Neuronal stem cell (in vitro differentiated cells): ENCODE results near the gene PRDM11.

Experiments used
- DNase-seq: peaks from one replicate; pipeline ENCODE4 v3.0.0-alpha.2; 2013; ENCODE audit warnings: low spot score
- H2AFZ ChIP-seq: one replicate; pipeline ENCODE4 v1.6.1; 2013; ENCODE audit warnings: mild to moderate bottlenecking, low read length, inconsistent platforms
- H2AK5ac ChIP-seq: 2 replicates; pipeline ENCODE4 v1.6.1; 2013; ENCODE audit warnings: low read depth, mild to moderate bottlenecking, inconsistent platforms, low read length, moderate library complexity, mixed read lengths
- H2BK120ac ChIP-seq: 2 replicates; pipeline ENCODE4 v1.6.1; 2013; ENCODE audit warnings: low read depth, mild to moderate bottlenecking, inconsistent platforms, low read length, moderate library complexity, mixed read lengths
- H2BK12ac ChIP-seq: one replicate; pipeline ENCODE4 v1.6.1; 2013; ENCODE audit warnings: low read length, inconsistent platforms
- H2BK15ac ChIP-seq: 2 replicates; pipeline ENCODE4 v1.6.1; 2013; ENCODE audit warnings: mild to moderate bottlenecking, low read length, inconsistent platforms, mixed read lengths
- H2BK5ac ChIP-seq: one replicate; pipeline ENCODE4 v1.6.1; 2013; ENCODE audit warnings: inconsistent platforms, mild to moderate bottlenecking, low read length, moderate library complexity
- H3K14ac ChIP-seq: one replicate; pipeline ENCODE4 v1.6.1; 2013; ENCODE audit warnings: low read length, inconsistent platforms
- H3K18ac ChIP-seq: 2 replicates; pipeline ENCODE4 v1.6.1; 2013; ENCODE audit warnings: low read length, inconsistent platforms
- H3K23ac ChIP-seq: 2 replicates; pipeline ENCODE4 v1.6.1; 2013; ENCODE audit warnings: low read depth, mild to moderate bottlenecking, mixed read lengths, low read length, inconsistent platforms; ENCODE audit not compliant: poor library complexity
- H3K27ac ChIP-seq: replicated peaks from 3 replicates; pipeline ENCODE4 v1.5.1; 2013; ENCODE audit warnings: low read length, inconsistent platforms
- H3K27me3 ChIP-seq, 3 experiments: 2 replicates each; pipeline ENCODE4 v1.6.1; 2013; ENCODE audit warnings: low read length in 3 of 3, mild to moderate bottlenecking in 2 of 3, inconsistent platforms in 1 of 3, low read depth in 1 of 3, mixed read lengths in 1 of 3, moderate library complexity in 1 of 3; ENCODE audit not compliant: control insufficient read depth in 3 of 3, insufficient read depth in 3 of 3
- H3K36me3 ChIP-seq, 2 donors: replicated peaks in 1 of 2; 2 replicates each; pipeline ENCODE4 v1.6.1; 2013; ENCODE audit warnings: low read length in 2 of 2; ENCODE audit not compliant: control insufficient read depth in 2 of 2, insufficient read depth in 2 of 2
- H3K4ac ChIP-seq: 2 replicates; pipeline ENCODE4 v1.6.1; 2013; ENCODE audit warnings: inconsistent platforms, mild to moderate bottlenecking, low read length, moderate library complexity
- H3K4me1 ChIP-seq, 2 donors: 1 replicate in 1 of 2; 2 replicates in 1 of 2; pipeline ENCODE4 v1.6.1; 2013; ENCODE audit warnings: low read length in 2 of 2, low read depth in 1 of 2; ENCODE audit not compliant: control insufficient read depth in 2 of 2, insufficient read depth in 1 of 2
- H3K4me2 ChIP-seq: one replicate; pipeline ENCODE4 v1.6.1; 2013; ENCODE audit warnings: mild to moderate bottlenecking, low read length, inconsistent platforms; ENCODE audit not compliant: insufficient read depth, poor library complexity, severe bottlenecking
- H3K4me3 ChIP-seq, 2 donors: 2 replicates each; pipeline ENCODE4 v1.5.1; 2013; ENCODE audit warnings: low read length in 2 of 2, mild to moderate bottlenecking in 2 of 2, inconsistent platforms in 1 of 2, moderate library complexity in 1 of 2
- H3K79me1 ChIP-seq: one replicate; pipeline ENCODE4 v1.6.1; 2013; ENCODE audit warnings: low read depth, mild to moderate bottlenecking, inconsistent platforms, low read length, moderate library complexity
- H3K9ac ChIP-seq: one replicate; pipeline ENCODE4 v1.6.1; 2013; ENCODE audit warnings: mild to moderate bottlenecking, low read depth, low read length, inconsistent platforms; ENCODE audit not compliant: poor library complexity
- H3K9me3 ChIP-seq, 2 donors: replicated peaks in 1 of 2; 2 replicates each; pipeline versions ENCODE3 to v1.6.1; 2013; ENCODE audit warnings: low read length in 2 of 2, mild to moderate bottlenecking in 2 of 2, inconsistent platforms in 1 of 2, low read depth in 1 of 2, mixed read lengths in 1 of 2, moderate library complexity in 1 of 2; ENCODE audit not compliant: control insufficient read depth in 2 of 2, insufficient read depth in 1 of 2
- H4K8ac ChIP-seq: one replicate; pipeline ENCODE4 v1.6.1; 2013; ENCODE audit warnings: low read depth, mild to moderate bottlenecking, inconsistent platforms, low read length, moderate library complexity
- H4K91ac ChIP-seq: one replicate; pipeline ENCODE4 v1.6.1; 2013; ENCODE audit warnings: low read length, low read depth, mild to moderate bottlenecking, inconsistent platforms; ENCODE audit not compliant: poor library complexity
- WGBS, 2 donors: extraction: QIAGEN DNeasy Blood & Tissue Kit; methylation state at CpG; one replicate each; pipeline ENCODE4 v1.1.7; 2013; ENCODE audit warnings: missing lambda C conversion rate in 2 of 2, mixed read lengths in 1 of 2; ENCODE audit not compliant: insufficient read length in 2 of 2, insufficient replicate concordance in 1 of 2; ENCODE audit errors: extremely low coverage in 2 of 2; 5-methylcytosine and 5-hydroxymethylcytosine counted together

The PRDM11 gene

DNA sequence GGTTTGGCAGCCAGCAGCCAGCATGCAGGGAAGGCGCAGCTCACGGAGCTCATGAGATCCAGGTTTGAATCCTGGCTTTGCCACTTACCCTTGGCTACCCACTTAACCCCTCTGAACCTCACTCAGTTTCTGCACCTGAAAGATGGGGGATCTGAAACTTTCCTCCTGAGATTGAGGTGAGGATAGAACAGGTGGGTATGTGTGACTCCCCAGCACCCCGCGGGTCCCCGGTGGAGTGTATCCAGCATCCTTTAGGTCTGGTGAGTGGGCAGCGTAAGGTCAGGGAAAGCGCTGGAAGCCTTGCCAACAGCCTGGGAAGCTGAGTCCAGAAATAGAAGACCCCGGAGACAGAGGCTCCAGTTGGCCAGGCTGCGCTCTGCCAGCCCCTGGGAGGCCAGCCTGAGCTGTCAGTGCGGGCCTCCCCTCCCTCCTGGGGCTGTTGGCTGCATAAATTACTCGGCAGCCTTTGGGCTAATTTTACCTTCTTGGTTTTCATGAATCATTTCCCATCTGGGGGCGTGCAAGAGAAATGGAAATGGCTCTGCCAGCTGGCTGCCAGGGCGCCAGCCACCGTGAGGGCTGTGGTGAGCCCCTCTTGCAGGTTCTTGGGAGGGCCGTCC, 17.6 kb downstream of the PRDM11 start:
- Histone ChIP-seq H2AK5ac (no peak overlapping the region), H3K36me3 (no peaks in the 10 kb centered on the region), H3K9ac (no peak overlapping the region), H3K9me3 (no peaks in the 10 kb centered on the region), H3K14ac (no peak overlapping the region), H3K4ac (no peak overlapping the region), H3K79me1 (peaks cover 5% of the 10 kb centered on the region), H2BK15ac (no peak overlapping the region), H3K23ac (no peak overlapping the region), H2BK12ac (no peak overlapping the region), H2BK5ac (no peak overlapping the region), H2AFZ (no peak overlapping the region), H3K27ac (no peak overlapping the region), H3K4me1 (peaks cover 0 to 2% of the 10 kb centered on the region in 2 donors), H4K91ac (no peak overlapping the region), H2BK120ac (no peak overlapping the region), H4K8ac (no peak overlapping the region), H3K27me3 (no peaks in the 10 kb centered on the region), H3K4me3 (no peak overlapping the region), H3K18ac (peak overlapping the region; percentile 21), H3K4me2 (no peak overlapping the region)
- no CpG with 5 or more reads among the region's 15 CpGs for WGBS, 2 donors
- DNase-seq: no peak

DNA sequence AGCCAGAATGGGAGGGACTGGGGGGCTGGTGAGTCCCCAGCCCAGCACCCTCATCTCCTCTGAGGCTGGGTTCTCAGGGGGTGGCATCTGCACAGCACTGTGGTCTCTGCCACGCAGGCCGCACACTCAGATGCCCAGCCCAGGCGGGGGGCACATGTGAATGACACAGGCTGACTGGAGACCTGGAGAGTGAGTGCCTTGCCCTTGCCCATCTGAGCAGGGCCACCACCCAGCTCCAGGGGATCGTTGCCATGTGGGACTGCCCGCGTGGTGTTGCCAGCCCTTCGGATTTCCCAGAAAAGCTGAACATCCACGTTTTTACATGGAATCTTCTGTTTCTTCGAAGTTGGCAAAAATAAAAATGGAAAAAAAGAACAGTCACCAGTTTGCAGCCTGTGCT, 18.9 kb downstream of the PRDM11 start:
- H3K4me1 ChIP-seq: peaks cover 0 to 2% of the 10 kb centered on the region in 2 donors
- H2BK15ac ChIP-seq: no peak overlapping the region
- no peak overlapping the region for H4K8ac ChIP-seq
- no peak overlapping the region for H2AFZ ChIP-seq
- H2BK120ac ChIP-seq: no peak overlapping the region
- H3K27ac ChIP-seq: no peak overlapping the region
- H3K23ac ChIP-seq: no peak overlapping the region
- no peaks in the 10 kb centered on the region for H3K9me3 ChIP-seq
- no CpG with 5 or more reads among the region's 9 CpGs for WGBS, 2 donors
- no peak for DNase-seq
- H3K9ac ChIP-seq: no peak overlapping the region
- H4K91ac ChIP-seq: no peak overlapping the region
- no peak overlapping the region for H3K4ac ChIP-seq
- no peak overlapping the region for H3K18ac ChIP-seq
- no peak overlapping the region for H2BK5ac ChIP-seq
- no peak overlapping the region for H2AK5ac ChIP-seq
- H3K14ac ChIP-seq: no peak overlapping the region
- peaks cover 5% of the 10 kb centered on the region for H3K79me1 ChIP-seq
- no peak overlapping the region for H3K4me2 ChIP-seq
- no peak overlapping the region for H3K4me3 ChIP-seq
- H3K36me3 ChIP-seq: no peaks in the 10 kb centered on the region
- H2BK12ac ChIP-seq: no peak overlapping the region
- H3K27me3 ChIP-seq: no peaks in the 10 kb centered on the region

DNA sequence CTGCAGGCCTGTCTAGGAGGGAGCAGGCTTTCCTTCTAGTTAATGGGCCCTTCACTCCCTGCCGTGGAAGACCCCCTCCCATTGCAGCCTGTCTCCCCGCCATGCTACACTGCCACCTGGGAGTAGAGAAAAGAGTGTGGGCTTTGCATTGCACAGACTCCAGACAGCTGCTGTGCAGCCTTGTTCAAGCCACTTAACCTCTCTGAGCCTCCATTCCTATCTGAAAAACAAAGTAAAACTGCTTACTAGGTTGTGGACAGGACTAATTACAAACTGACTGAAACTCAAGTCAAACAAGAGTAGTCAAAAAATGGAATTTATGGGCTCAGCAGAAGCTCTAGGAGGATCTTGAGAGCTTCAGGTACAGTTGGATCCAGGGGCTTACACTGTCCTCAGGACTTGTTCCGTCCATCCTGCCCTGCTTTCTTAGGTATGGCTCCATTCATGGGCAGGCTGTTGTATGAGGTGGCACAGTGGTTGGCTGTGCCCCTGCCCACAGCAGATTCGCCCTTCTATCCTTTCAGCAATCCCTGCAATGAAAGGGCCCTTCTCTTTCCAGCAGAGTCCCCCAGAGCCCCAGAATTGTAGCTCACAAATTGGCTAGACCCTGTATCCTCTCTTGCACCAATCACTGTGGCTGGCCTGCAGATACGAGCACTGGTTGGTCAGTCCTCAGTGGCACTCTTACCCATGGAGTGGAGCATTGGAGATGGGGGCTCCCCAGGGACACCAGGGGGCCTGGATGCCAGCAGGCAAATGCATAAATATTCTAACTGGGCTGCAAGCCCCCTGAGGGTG, 19.6 kb downstream of the PRDM11 start:
- WGBS, 2 donors: no CpG with 5 or more reads among the region's 5 CpGs
- Histone ChIP-seq H3K14ac (no peak overlapping the region), H3K36me3 (no peaks in the 10 kb centered on the region), H3K4me1 (peaks cover 0 to 2% of the 10 kb centered on the region in 2 donors), H2BK12ac (no peak overlapping the region), H2BK5ac (no peak overlapping the region), H3K27me3 (no peaks in the 10 kb centered on the region), H2BK120ac (no peak overlapping the region), H3K18ac (no peak overlapping the region), H3K79me1 (peaks cover 5% of the 10 kb centered on the region), H2AFZ (no peak overlapping the region), H2AK5ac (no peak overlapping the region), H3K9ac (no peak overlapping the region), H4K8ac (no peak overlapping the region), H3K4me2 (no peak overlapping the region), H3K4me3 (no peak overlapping the region), H2BK15ac (no peak overlapping the region), H3K9me3 (no peaks in the 10 kb centered on the region), H3K27ac (no peak overlapping the region), H3K4ac (no peak overlapping the region), H3K23ac (no peak overlapping the region), H4K91ac (no peak overlapping the region)
- no peak for DNase-seq

GRCh38 chr11:45166604-45166897, 20.1 kb downstream of the PRDM11 start:
- H2BK15ac ChIP-seq: no peak overlapping the region
- H3K36me3 ChIP-seq: no peaks in the 10 kb centered on the region
- H2AFZ ChIP-seq: no peak overlapping the region
- H3K9ac ChIP-seq: no peak overlapping the region
- H2AK5ac ChIP-seq: no peak overlapping the region
- H3K27me3 ChIP-seq: no peaks in the 10 kb centered on the region
- no CpG with 5 or more reads among the region's 4 CpGs for WGBS, 2 donors
- no peak overlapping the region for H3K4me2 ChIP-seq
- H3K18ac ChIP-seq: no peak overlapping the region
- H2BK12ac ChIP-seq: no peak overlapping the region
- H4K8ac ChIP-seq: no peak overlapping the region
- peaks cover 0 to 2% of the 10 kb centered on the region in 2 donors for H3K4me1 ChIP-seq
- no peak overlapping the region for H3K4ac ChIP-seq
- H3K4me3 ChIP-seq: no peak overlapping the region
- H2BK5ac ChIP-seq: no peak overlapping the region
- no peaks in the 10 kb centered on the region for H3K9me3 ChIP-seq
- H3K27ac ChIP-seq: no peak overlapping the region
- H3K79me1 ChIP-seq: peaks cover 5% of the 10 kb centered on the region
- DNase-seq: no peak
- H3K14ac ChIP-seq: no peak overlapping the region
- no peak overlapping the region for H3K23ac ChIP-seq
- no peak overlapping the region for H2BK120ac ChIP-seq
- no peak overlapping the region for H4K91ac ChIP-seq
